ENCODE measurements around the gene TSPO.
A peak's percentile ranks its signal among the peaks of the same experiment; 100 is the strongest.

Gene TSPO

DNA sequence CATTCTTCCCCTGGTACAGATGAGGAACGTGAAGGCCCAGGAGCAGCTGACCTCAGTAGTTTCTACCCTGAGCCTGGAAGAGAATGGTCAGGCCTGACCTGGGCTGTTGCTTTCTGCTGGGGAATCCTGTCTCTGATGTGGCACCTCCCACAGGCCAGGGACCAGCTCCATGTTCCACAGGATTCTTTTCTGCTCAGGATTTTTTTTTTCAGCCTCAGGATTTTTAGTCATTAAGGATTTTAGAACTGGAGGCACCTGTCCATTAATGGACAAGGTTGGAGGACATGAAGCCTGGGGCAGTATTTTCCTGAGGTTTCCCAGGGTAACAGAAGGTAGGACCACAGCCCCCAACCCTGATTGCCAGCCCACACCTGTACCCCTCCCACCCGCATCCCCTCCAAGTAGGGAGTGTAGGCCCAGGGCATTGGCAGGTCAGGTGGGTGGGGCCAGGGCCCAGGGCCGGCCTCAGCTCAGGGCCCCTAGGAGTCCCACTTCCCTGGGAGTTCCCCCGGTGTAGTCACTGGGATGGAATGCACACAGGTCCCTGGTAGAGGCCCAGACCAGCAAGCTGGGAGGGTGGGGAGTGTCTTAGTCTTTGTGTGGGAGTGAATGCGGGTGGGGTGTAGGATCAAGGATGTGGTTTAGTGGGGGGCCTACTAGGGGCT lies 24.7 kb upstream of the TSPO start:
- H3K4me3 Mint-ChIP-seq, result no peak overlapping the region
- no peaks in the 10 kb centered on the region for H3K36me3 Mint-ChIP-seq
- no peak for ATAC-seq (ENCODE audit: low read depth)
- no peak overlapping the region for H3K27ac Mint-ChIP-seq
- no peaks in the 10 kb centered on the region for H3K9me3 Mint-ChIP-seq
- peaks cover 21% of the 10 kb centered on the region for H3K4me1 Mint-ChIP-seq
- no peak for DNase-seq (ENCODE audit: low spot score in 2 of 2)
- H3K27me3 Mint-ChIP-seq, result peaks cover 8% of the 10 kb centered on the region

DNA sequence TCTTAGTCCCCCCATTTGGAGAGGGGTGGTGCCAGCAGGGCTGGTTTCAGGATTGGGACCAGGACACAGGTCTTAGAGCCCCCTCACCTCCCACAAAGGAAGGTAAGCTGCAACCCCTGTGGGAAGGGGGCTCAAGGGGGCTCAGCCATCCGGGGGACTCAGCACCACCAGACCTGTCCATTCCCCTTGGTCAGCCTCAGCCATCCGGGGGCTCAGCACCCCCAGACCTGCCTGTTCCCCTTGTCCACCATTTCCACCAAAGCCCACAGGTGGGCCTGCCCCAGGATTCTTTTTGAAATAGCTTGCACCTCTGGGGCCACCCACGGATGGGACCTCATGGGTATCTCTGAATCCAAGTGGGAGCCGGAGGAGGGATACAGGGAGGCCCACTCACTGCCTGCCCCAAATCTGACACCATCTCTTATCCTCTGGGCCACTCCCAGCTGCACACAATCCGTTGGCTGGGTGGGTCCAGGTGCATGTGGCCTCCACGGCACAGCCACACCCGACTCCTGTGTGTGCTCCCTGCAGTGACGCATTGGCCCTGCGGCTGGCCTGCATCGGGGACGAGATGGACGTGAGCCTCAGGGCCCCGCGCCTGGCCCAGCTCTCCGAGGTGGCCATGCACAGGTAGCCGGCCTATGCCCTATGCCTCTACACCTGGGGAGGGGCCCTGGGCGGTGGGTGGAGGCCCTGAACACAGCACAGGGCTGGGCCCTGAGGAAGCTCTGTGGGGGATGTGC lies 24.0 kb upstream of the TSPO start:
- ATAC-seq (ENCODE audit: low read depth) (no peak), DNase-seq (ENCODE audit: low spot score in 2 of 2) (no peak)
- H3K4me1 Mint-ChIP-seq, result peaks cover 15% of the 10 kb centered on the region
- H3K9me3 Mint-ChIP-seq, result no peaks in the 10 kb centered on the region
- H3K27ac Mint-ChIP-seq, result no peak overlapping the region
- no peak overlapping the region for H3K4me3 Mint-ChIP-seq
- H3K27me3 Mint-ChIP-seq, result peaks cover 8% of the 10 kb centered on the region
- H3K36me3 Mint-ChIP-seq, result peaks cover 3% of the 10 kb centered on the region

DNA sequence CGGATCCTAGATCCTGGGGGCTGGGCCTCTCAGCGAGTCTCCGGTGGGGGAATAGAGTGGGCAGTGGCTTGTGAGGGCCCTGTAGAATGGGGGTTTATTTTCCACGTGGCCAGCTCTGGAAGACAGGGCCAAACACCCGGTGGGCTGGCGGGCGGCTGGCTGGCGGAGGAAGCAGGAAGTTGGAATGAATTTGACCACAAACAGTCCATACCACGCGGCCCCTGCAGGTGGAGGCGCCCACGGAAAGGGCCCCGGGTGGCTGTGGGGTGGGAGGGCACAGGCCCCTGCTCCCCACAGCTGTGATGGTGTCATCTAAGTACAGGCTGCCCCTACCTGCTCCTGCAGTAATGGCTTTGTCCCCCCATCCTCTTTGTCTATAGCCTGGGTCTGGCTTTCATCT lies 23.2 kb upstream of the TSPO start:
- H3K36me3 Mint-ChIP-seq, result peaks cover 3% of the 10 kb centered on the region
- peaks cover 8% of the 10 kb centered on the region for H3K4me1 Mint-ChIP-seq
- H3K27me3 Mint-ChIP-seq, result peaks cover 6% of the 10 kb centered on the region
- DNase-seq (ENCODE audit: low spot score in 2 of 2) (no peak), ATAC-seq (ENCODE audit: low read depth) (no peak)
- no peak overlapping the region for H3K27ac Mint-ChIP-seq
- H3K4me3 Mint-ChIP-seq, result no peak overlapping the region
- no peaks in the 10 kb centered on the region for H3K9me3 Mint-ChIP-seq

DNA sequence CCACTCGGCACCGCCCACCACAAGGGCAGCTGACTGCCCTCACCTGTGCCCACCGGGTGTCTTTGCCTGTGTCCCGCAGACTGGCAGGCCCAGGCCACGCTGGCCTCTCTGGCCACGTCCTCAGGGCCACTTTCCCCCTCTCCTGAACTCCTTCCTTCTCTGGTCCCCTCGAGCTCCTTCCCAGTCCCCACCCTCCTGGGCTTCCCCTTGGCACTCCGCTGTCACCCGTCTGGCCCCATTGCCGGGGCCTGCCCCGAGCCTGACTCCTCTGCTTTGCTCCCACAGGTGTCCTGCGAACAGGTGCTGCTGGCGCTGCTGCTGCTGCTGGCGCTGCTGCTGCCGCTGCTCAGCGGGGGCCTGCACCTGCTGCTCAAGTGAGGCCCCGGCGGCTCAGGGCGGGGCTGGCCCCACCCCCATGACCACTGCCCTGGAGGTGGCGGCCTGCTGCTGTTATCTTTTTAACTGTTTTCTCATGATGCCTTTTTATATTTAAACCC lies 22.4 kb upstream of the TSPO start:
- Mint-ChIP-seq H3K4me1 (peaks cover 8% of the 10 kb centered on the region), H3K4me3 (no peak overlapping the region), H3K27me3 (peaks cover 6% of the 10 kb centered on the region), H3K27ac (peak overlapping the region; percentile 28), H3K36me3 (peaks cover 4% of the 10 kb centered on the region), H3K9me3 (no peaks in the 10 kb centered on the region)
- DNase-seq (ENCODE audit: low spot score in 2 of 2) (peak in 1 of 2 donors; percentile 39), ATAC-seq (ENCODE audit: low read depth) (peak; percentile 84)

DNA sequence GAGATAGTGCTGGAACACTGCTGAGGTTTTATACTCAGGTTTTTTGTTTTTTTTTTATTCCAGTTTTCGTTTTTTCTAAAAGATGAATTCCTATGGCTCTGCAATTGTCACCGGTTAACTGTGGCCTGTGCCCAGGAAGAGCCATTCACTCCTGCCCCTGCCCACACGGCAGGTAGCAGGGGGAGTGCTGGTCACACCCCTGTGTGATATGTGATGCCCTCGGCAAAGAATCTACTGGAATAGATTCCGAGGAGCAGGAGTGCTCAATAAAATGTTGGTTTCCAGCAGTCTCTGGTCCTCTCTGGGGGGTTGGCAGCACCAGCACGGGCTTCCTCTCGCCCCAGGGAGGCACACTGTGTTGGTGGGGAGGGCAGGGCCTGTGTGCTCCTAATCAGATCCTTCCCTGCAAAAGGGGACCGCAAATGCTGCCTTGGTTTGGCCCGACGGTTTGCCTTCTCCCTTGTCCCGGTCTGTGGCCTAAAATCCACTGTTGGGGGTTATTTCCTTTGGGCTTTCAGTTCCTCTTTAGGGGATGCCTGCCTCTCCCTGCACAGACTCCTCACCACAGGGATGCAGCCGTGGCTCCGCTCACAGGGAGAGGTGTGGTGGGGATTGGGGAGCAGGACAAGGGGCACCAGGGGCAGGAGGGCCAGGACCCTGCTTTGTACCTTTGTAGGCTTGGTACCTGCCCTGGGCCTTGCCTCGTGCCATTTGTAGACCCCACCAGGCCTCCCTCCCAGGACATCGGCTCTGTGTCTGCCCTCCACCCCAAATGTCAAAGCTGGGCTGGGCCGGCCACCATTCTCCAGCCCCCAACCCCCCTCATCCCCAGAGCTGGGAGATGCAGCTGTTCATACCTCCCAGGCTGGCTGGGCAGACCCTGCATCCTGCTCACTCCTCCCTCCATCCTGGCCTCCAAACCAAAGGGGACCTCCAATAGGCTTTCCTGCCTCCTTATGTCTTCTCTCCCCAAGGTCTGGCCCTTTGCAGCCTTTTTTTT lies 21.6 kb upstream of the TSPO start:
- ATAC-seq (ENCODE audit: low read depth) (no peak), DNase-seq (ENCODE audit: low spot score in 2 of 2) (no peak)
- Mint-ChIP-seq H3K27ac (no peak overlapping the region), H3K27me3 (peaks cover 6% of the 10 kb centered on the region), H3K4me3 (no peak overlapping the region), H3K4me1 (peaks cover 6% of the 10 kb centered on the region), H3K36me3 (peaks cover 4% of the 10 kb centered on the region), H3K9me3 (no peaks in the 10 kb centered on the region)

DNA sequence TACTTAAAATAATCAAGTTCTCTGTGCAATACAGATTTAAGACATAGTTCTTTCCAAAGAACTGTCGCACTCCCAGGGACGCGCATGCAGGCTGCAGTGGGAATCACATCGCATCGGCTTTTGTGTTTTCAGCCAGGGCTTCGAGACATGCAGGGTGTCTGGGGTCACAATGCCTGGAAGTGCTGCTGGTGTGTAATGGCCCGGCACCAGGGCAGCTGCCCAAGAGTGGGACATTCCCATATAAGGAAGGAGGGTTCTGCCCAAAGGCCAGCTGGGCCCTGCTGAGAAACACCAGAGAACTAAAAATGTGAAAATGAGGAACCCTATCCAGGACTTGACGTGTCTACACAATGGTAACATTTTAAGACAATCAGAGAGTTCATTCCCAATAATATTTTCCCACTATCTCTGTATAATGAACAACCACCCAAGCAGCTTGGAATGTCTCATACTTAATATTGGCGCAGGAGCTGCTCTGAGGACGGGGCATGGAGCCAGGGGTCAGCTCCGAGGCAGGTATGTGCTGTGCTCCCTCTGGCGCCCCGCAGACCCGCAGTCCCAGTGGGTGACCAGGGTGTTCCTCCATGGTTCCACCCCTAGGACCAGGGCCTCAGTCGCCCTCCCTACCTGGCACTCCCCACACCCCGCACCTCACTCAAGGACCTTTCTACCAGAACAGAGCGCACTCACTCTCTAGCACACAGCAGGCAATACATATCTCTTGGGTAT lies 19.4 kb upstream of the TSPO start:
- Mint-ChIP-seq H3K4me1 (peaks cover 11% of the 10 kb centered on the region), H3K4me3 (no peak overlapping the region), H3K36me3 (peaks cover 8% of the 10 kb centered on the region), H3K27me3 (peaks cover 6% of the 10 kb centered on the region), H3K9me3 (no peaks in the 10 kb centered on the region), H3K27ac (no peak overlapping the region)
- ATAC-seq (ENCODE audit: low read depth) (no peak), DNase-seq (ENCODE audit: low spot score in 2 of 2) (no peak)

DNA sequence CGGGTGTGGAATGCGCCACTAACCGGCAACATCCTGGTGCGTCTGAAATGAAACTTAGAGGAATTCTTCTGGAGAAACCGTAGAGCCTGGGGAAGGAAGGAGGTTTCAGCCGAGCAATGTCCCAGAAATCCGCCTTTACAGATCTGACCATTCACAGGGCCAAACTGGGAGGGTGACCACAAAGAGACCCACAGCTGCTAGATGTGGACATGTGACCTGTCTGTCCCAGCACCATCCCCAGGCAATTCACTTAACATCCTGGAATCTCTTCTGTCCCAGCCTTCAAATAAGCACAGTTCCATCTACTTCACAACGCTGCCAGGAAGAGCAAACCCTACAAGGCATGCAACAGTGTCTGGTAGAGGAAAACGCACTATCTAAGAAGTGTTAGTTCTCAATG lies 18.0 kb upstream of the TSPO start:
- peaks cover 14% of the 10 kb centered on the region for H3K36me3 Mint-ChIP-seq
- no peak for ATAC-seq (ENCODE audit: low read depth)
- DNase-seq (ENCODE audit: low spot score in 2 of 2), result no peak
- no peak overlapping the region for H3K27ac Mint-ChIP-seq
- peaks cover 11% of the 10 kb centered on the region for H3K4me1 Mint-ChIP-seq
- H3K27me3 Mint-ChIP-seq, result peaks cover 4% of the 10 kb centered on the region
- H3K4me3 Mint-ChIP-seq, result no peak overlapping the region
- H3K9me3 Mint-ChIP-seq, result no peaks in the 10 kb centered on the region

DNA sequence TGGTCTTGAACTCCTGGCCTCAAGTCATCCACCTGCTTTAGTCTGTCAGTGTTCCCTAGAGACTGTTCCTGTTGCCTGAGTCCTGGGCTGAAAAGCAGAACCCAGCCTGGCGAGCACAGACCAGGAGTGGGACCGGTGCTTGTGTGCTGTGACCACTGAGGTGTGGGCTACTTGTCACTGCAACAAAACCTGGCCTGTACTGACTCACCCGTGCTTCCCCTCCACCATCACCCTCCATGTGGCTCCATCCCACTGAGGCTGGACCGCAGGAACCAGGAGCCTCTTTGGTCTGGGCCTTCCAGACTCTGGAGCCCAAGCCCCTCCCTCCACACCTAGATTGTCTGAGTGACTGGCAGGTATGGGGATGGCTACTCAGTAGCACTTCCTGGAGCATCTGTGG lies 16.8 kb upstream of the TSPO start:
- no peak for DNase-seq (ENCODE audit: low spot score in 2 of 2)
- peaks cover 19% of the 10 kb centered on the region for H3K36me3 Mint-ChIP-seq
- no peaks in the 10 kb centered on the region for H3K27me3 Mint-ChIP-seq
- peaks cover 7% of the 10 kb centered on the region for H3K4me1 Mint-ChIP-seq
- H3K9me3 Mint-ChIP-seq, result no peaks in the 10 kb centered on the region
- no peak overlapping the region for H3K27ac Mint-ChIP-seq
- H3K4me3 Mint-ChIP-seq, result no peak overlapping the region
- ATAC-seq (ENCODE audit: low read depth), result no peak

DNA sequence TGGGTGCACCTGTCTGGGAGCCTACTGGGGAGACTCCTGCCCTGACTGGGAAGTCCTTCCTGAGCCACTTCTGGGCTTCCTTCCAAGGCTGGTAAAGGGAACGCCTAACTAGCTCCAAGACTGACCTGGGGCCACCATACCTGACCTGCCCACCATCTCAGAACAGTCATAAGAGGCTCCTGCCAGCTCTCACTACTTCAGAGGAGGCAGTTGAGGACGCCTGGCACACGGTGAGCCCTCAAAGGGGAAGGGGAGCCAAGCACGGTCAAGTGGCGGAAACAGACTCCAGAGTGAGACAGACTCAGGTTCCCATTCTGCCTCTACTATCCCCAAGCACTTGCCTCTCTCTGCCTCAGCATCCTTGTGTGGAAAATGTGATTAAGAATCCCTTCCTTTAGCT lies 15.8 kb upstream of the TSPO start:
- Mint-ChIP-seq H3K27me3 (no peaks in the 10 kb centered on the region), H3K4me3 (no peak overlapping the region), H3K9me3 (no peaks in the 10 kb centered on the region), H3K36me3 (peaks cover 24% of the 10 kb centered on the region), H3K27ac (no peak overlapping the region), H3K4me1 (peaks cover 7% of the 10 kb centered on the region)
- DNase-seq (ENCODE audit: low spot score in 2 of 2) (no peak), ATAC-seq (ENCODE audit: low read depth) (no peak)

DNA sequence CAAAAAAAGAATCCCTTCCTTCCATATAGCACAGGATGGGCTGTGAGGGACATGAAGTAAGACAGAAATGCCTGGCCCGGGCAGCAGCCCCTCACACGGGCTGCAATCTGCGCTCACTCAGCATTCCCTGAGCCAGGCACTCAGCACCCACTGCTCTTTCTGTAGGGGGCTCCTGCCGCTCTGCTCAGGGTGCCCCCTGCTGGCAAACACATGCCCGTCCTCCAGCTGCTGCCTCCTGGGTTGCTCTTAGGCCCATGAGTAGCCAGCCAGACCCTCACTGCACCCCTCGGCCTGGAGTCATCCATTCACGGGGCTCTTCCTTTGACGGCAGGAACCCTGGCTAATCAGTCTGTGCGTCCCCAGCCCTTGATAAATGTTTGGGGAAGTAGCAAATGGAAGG lies 15.1 kb upstream of the TSPO start:
- DNase-seq (ENCODE audit: low spot score in 2 of 2) (peak in 1 of 2 donors; percentile 51), ATAC-seq (ENCODE audit: low read depth) (peak; percentile 89)
- Mint-ChIP-seq H3K9me3 (no peaks in the 10 kb centered on the region), H3K27me3 (no peaks in the 10 kb centered on the region), H3K4me3 (no peak overlapping the region), H3K36me3 (peaks cover 24% of the 10 kb centered on the region), H3K27ac (no peak overlapping the region), H3K4me1 (peaks cover 7% of the 10 kb centered on the region)

DNA sequence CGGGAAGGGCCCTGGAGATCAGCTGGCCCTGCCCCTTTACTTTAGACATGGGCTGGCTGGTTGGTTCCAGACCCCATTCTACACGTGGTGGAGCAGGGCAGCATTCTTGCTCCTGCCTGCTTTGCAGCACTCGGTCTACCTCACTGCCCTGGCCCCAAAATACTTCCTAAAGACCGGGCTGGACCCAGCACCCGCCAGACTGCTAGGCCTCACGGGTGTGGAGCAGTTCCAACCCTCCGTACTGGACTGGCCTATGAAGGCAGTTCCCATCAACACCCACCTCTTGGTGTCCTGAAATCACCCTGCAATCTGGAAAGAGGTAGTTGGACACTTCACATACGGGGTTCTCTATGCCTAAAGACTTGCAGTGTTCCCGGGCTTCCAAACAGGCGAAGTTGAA lies 14.6 kb upstream of the TSPO start:
- Mint-ChIP-seq H3K9me3 (no peaks in the 10 kb centered on the region), H3K4me3 (no peak overlapping the region), H3K36me3 (peaks cover 24% of the 10 kb centered on the region), H3K4me1 (peaks cover 7% of the 10 kb centered on the region), H3K27me3 (no peaks in the 10 kb centered on the region), H3K27ac (no peak overlapping the region)
- ATAC-seq (ENCODE audit: low read depth), result no peak
- DNase-seq (ENCODE audit: low spot score in 2 of 2), result no peak

DNA sequence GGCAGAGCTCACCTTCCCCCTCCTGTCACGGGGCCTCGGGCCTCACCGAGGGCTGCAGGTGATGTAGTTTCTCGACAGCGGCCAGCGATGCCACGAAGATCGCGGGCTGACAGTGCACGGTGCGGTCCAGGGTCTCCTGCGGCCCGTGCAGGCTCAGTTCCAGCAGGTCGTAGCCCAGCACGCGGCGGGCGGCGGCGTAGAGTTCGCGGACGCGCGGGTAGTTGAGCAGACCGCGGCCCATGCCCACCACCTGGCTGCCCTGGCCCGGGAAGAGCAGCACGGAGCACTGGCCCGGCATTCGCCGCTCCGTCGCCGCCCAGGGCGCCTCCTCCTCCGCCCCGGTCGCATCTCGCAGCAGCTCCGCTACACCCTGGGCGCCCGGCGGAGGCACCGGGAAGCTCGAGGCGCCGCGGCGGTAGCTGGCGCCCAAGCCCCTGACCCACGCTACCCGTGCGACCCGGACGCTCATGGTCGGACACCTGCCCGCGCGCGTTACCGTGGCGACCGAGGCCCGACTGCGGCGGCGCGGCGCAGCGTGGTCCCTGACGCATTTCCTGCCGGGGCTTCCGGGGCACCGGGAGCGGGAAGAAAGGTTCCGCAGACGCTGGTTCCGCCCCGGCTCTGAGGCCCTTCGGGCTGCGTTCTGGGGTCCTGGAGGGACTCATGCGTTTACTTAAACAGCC lies 8.3 kb upstream of the TSPO start, which contains the start of gene MCAT:
MCAT (minus strand) TSS at position 519 of the 683 bp plus-strand sequence; CDS start at position 469, 50 bp downstream.
- ATAC-seq (ENCODE audit: low read depth), result peak; percentile 81
- Mint-ChIP-seq H3K4me1 (peaks cover 25% of the 10 kb centered on the region), H3K9me3 (no peaks in the 10 kb centered on the region), H3K4me3 (peak within 1 kb of the TSS; percentile 91), H3K27ac (peak within 1 kb of the TSS; percentile 95), H3K27me3 (no peaks in the 10 kb centered on the region), H3K36me3 (peaks cover 13% of the 10 kb centered on the region)
- DNase-seq (ENCODE audit: low spot score in 2 of 2), result peak; percentile 79 to 82

DNA sequence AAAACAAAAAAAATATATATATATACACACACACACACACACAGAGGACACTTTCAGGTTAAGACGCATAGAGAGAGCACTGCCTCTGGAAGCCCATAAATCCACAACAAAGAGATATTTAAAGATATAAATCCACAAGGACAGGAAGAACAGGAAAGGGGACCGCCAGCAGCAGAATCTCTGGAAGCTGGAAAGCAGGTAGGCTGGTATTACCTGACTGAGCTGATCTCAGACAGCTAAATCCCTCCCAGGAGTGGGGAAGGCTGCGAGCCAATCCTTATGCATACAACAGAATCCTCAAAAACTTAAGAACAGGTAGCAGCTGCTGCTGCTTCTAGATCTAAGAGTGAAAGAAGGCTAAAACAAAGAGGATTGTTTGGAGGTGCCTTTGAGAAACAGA lies 6.4 kb upstream of the TSPO start:
- H3K9me3 Mint-ChIP-seq, result no peaks in the 10 kb centered on the region
- peaks cover 4% of the 10 kb centered on the region for H3K36me3 Mint-ChIP-seq
- no peak for DNase-seq (ENCODE audit: low spot score in 2 of 2)
- H3K4me3 Mint-ChIP-seq, result no peak overlapping the region
- peaks cover 28% of the 10 kb centered on the region for H3K4me1 Mint-ChIP-seq
- H3K27ac Mint-ChIP-seq, result no peak overlapping the region
- no peaks in the 10 kb centered on the region for H3K27me3 Mint-ChIP-seq
- no peak for ATAC-seq (ENCODE audit: low read depth)
